Left colon (tissue), 2 donors: ENCODE results near the gene HHAT. TPM values are rescaled to one million over a fixed set of nuclear protein-coding genes. Genes with fewer than 3 reads are reported as not detected.
"Not testable (repeated sequence)": the region's sequence is repeated elsewhere in the genome, so short reads cannot be mapped to it uniquely, and the experiment has no call there.

Source experiments
- ATAC-seq: fragments of 200-7000 bp; cut with Tn5 transposase; one replicate; pipeline ENCODE4 v1.9.1; 2020; ENCODE audit warnings: mild to moderate bottlenecking, moderate library complexity
- DNase-seq, 2 donors: peaks; one replicate each; pipeline ENCODE4 v3.0.0-alpha.2; 2020
- intact Hi-C, 2 donors: fragments of 100-400 bp; cut with DNase I in 1 of 2; cut with micrococcal nuclease in 1 of 2; formaldehyde crosslinking; loops; one replicate each; pipeline versions ENCODE4 v1.11.2 to v1.14.0; 2022; cut with DNase I, micrococcal nuclease
- total RNA-seq, 2 donors: library from RNA; stranded (reverse); fragmentation: NEBNext Ultra II Directional; extraction: Animal tissue kit (Norgen Biotek cat#: 25700); gene quantifications; one replicate each; pipeline ENCODE4 v1.2.1, GENCODE V29; 2021
- donor health status: DM: no; HTN: no; CAD: no.
- donor health status: DM: yes; HTN: yes; CAD: no.

Gene HHAT
- total RNA-seq, 2 donors from 2014 or later: 4.6 to 6.8 TPM

DNA sequence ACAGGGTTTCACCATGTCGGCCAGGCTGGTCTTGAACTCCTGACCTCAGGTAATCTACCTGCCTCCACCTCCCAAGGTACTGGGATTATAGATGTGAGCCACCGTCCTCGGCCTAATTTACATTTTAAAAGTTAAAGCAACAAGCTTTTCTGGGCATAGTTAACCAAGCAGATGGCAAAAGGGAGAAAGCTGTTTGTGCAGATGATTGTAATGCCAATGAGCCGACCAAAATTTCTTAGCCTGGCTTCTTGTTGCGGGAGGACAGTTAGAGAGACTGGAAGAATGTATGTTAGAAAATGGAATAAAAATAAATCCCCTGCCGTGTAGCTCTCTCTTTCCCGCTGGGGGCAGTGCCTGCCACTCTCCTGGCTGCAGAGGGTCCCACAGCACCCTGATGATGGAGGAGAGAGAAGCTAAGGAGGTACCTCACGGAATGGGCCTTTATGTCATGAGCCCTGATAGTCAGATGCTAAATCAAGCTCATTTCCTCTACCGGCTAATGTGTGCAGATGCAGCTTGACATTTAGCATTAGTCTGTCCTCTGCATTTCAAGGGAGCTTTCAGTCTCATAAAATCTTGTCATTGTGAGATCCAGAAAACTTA lies 87.2 kb downstream of the HHAT start:
- intact Hi-C loops: no loop called here

GRCh38 chr1:210416681-210417080 lies 88.0 kb downstream of the HHAT start:
- ATAC-seq: no peak
- no peak for DNase-seq
- intact Hi-C loops: no loop called here

More for the DNA sequence above, 87.2 kb downstream of the HHAT start:
- no peak for DNase-seq
- ATAC-seq: no peak

- no peak for DNase-seq
- no peak for ATAC-seq
- intact Hi-C loops: no loop called here
Measured at GRCh38 chr1:210417881-210418280, 89.2 kb downstream of the HHAT start.

GRCh38 chr1:210418863-210419650 lies 90.4 kb downstream of the HHAT start:
- ATAC-seq (peak; percentile 98), DNase-seq (peak; percentile 38 to 66)

GRCh38 chr1:210426696-210427095 lies 98.0 kb downstream of the HHAT start:
- ATAC-seq, intact Hi-C loops: not testable (repeated sequence)

More at GRCh38 chr1:210418863-210419650, 90.4 kb downstream of the HHAT start:
- intact Hi-C loops: no loop called here

DNA sequence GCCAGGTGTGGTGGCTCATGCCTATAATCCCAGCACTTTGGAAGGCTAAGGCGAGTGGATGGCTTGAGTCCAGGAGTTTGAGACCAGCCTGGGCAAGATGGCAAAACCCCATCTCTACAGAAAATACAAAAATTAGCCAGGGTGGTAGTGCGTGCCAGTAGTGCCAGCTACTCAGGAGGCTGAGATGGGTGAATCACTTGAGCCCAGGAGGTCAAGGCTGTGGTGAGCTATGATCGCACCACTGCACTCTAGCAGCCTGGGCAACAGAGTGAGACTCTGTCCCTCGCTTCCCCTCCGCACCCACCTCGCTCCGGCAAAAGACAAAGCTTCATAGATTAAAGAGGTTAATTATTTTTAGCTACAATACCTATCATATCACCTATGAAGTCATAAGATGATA lies 100.0 kb downstream of the HHAT start:
- no peak for ATAC-seq
- intact Hi-C loops: no loop called here
- no peak for DNase-seq

More at GRCh38 chr1:210426696-210427095, 98.0 kb downstream of the HHAT start:
- DNase-seq: not testable (repeated sequence)

DNA sequence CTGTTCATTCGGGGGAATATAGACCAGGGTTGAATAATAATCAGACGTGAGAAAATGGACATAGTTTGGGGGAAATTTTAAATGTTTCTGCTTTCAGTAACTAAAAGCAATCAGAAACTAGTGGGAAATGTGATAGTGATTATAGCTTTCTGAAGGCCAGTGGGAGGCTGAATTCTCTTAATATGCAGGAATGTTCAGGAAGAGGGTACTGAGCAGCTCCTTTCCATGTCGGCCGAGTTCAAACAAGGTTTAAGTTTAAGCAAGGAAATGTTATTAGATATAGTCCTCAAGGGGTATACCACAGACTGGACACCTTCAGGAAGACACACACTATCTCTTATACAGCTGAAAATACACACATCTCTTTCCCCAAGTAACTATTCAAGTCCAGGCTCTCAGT lies 105.5 kb downstream of the HHAT start:
- DNase-seq: no peak
- ATAC-seq: no peak

DNA sequence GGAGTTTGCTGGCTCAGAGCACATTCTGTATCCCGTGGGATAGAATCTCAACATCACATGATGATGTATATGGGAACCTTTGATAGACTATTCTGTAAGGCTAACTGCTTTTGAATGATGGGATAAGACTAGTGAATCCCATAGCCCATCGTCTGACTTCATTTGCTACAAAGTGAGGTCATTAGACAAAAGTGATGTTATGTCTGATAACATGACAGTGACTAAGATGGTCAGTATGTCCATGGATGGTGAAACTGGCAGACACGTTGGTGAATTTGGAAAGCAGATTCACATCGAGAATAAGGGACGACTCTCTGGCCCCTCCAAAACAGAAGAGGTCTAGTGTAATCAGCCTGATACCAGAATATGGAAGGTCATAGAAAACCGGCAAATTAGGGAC lies 108.4 kb downstream of the HHAT start:
- ATAC-seq: no peak
- DNase-seq: no peak
- intact Hi-C loops: no loop called here

More for the DNA sequence above, 105.5 kb downstream of the HHAT start:
- intact Hi-C loops: no loop called here

DNA sequence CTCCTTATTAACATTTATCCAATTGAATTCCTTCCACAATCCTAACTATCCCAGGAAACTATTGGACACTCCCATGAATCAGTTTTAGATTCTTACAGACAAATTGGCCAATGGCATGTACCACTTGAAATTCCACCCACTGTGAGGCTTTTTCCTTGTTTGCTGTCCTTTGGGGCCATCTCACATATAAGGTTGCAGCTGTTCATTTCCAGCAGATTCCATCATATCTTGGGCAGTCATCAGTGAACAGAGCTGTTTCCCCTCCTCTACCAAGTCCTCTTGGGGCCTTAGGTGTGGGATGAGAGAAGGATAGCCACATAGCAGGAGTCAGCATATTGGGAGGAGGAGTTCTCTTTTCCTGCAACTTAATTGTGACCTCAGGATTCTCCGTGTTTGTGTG lies 109.1 kb downstream of the HHAT start:
- intact Hi-C loops: no loop called here
- no peak for DNase-seq
- no peak for ATAC-seq

DNA sequence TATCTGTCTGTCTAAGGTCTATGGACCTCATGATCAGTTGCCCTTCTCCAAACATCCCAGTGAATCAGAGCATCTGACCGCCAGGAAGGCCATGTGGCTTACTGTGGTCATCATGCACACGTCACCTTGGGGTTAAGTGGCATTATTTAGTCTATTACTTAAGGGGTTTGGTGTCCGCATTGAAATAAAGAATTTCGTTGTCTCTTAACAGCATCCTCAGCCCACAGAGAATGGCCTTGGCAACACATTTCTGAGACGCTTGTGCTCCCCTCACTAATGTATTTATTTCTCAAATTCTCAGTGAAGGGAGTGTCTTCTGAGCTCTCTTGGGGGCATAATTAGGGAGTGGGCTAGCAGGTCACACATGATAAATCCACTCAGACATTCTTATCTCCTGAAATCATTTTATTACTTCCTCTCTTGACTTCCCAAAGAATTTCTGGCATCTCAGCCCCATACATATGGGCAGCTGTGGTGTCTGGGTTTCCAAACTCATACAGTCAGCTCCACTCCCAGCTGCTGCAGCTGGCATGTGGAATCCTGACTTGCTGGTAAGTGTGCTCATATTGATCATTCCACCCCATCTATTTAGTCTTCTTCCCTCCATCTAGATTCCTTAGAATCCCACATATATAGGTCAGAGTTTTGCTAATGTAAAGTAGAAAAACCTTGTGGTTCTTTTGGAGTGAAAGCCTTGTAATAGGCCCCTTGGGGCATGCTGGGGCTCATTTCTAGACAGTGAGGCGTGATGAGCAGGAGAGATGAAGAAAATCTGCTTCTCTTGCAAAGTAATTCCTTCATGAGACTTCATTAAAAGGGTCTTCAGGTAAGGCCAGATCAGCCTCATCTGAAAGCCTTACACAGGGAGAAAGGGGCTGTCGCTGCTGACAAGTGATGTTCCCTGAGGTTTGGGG lies 110.5 kb downstream of the HHAT start:
- DNase-seq (no peak), ATAC-seq (no peak)
- intact Hi-C loops: no loop called here

GRCh38 chr1:210440081-210440480 lies 111.4 kb downstream of the HHAT start:
- intact Hi-C loops: no loop called here
- no peak for ATAC-seq
- no peak for DNase-seq

- intact Hi-C loops: no loop called here
- DNase-seq (no peak), ATAC-seq (no peak)
Measured at GRCh38 chr1:210441028-210441427, 112.3 kb downstream of the HHAT start.

DNA sequence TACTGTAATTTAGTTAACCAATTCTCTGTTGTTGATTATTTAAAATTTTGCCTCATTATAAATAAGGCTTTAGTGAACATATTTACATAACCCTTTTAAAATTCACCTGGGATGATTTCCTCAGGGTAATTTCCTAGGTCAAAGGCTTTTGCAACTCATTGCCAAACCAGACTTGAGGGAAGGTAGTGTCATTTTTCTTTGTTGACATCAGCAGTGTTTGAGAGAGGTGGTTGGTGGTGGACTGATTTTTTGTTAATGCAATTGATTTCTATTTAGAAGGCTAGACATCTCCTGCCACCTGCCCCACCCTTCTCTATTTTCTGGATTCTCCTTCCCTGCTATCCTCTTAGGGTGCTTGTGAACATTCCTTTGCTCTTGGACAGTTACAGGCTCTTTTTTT lies 116.8 kb downstream of the HHAT start:
- ATAC-seq: no peak
- intact Hi-C loops: no loop called here

GRCh38 chr1:210445931-210446330 lies 117.2 kb downstream of the HHAT start:
- intact Hi-C loops: no loop called here
- DNase-seq: no peak
- no peak for ATAC-seq

More for the DNA sequence above, 116.8 kb downstream of the HHAT start:
- no peak for DNase-seq

- intact Hi-C loops: no loop called here
- ATAC-seq (no peak), DNase-seq (peak in 1 of 2 donors; percentile 9)
Measured at GRCh38 chr1:210446479-210446878, 117.8 kb downstream of the HHAT start.

- ATAC-seq (no peak), DNase-seq (no peak)
- intact Hi-C loops: no loop called here
Measured at GRCh38 chr1:210447456-210448057, 118.9 kb downstream of the HHAT start.

- no peak for ATAC-seq
Measured at GRCh38 chr1:210448297-210448892, 119.7 kb downstream of the HHAT start.

GRCh38 chr1:210455840-210456603 lies 127.3 kb downstream of the HHAT start:
- intact Hi-C loops: no loop called here
- DNase-seq (no peak), ATAC-seq (no peak)

More at GRCh38 chr1:210448297-210448892, 119.7 kb downstream of the HHAT start:
- intact Hi-C loops: no loop called here
- no peak for DNase-seq
